H9 (cell line): ENCODE measurements around the gene VEGFB. TPM values are rescaled to one million over a fixed set of nuclear protein-coding genes. Genes with fewer than 3 reads are reported as not detected.

Experiments
- DNase-seq: peaks from one replicate; pipeline ENCODE4 v3.0.0-alpha.2; 2017
- H2AFZ ChIP-seq: one replicate; pipeline ENCODE4 v1.6.1; 2013; ENCODE audit warnings: mild to moderate bottlenecking, low read length, control low read depth, moderate library complexity
- H2AK5ac ChIP-seq: 2 replicates; pipeline ENCODE4 v1.6.1; 2013; ENCODE audit warnings: low read length, control low read depth, mixed read lengths; ENCODE audit not compliant: insufficient read length
- H2BK120ac ChIP-seq: one replicate; pipeline ENCODE4 v1.6.1; 2013; ENCODE audit warnings: low read depth, mild to moderate bottlenecking, low read length, control low read depth, inconsistent platforms; ENCODE audit not compliant: poor library complexity, severe bottlenecking
- H2BK12ac ChIP-seq: 2 replicates; pipeline ENCODE4 v1.6.1; 2013; ENCODE audit warnings: low read length, control low read depth, mixed read lengths, low read depth; ENCODE audit not compliant: insufficient read length
- H2BK15ac ChIP-seq: 2 replicates; pipeline ENCODE4 v1.6.1; 2013; ENCODE audit warnings: low read depth, low read length, control low read depth
- H2BK20ac ChIP-seq: one replicate; pipeline ENCODE4 v1.6.1; 2013; ENCODE audit warnings: low read depth, mild to moderate bottlenecking, low read length, control low read depth, inconsistent platforms; ENCODE audit not compliant: poor library complexity, severe bottlenecking
- H2BK5ac ChIP-seq: 2 replicates; pipeline ENCODE4 v1.6.1; 2013; ENCODE audit warnings: low read length, control low read depth, mixed read lengths; ENCODE audit not compliant: insufficient read length
- H3K14ac ChIP-seq: 2 replicates; pipeline ENCODE4 v1.6.1; 2013; ENCODE audit warnings: low read length, control low read depth; ENCODE audit not compliant: insufficient read depth
- H3K18ac ChIP-seq: 2 replicates; pipeline ENCODE4 v1.6.1; 2013; ENCODE audit warnings: low read depth, mild to moderate bottlenecking, mixed read lengths, low read length, control low read depth; ENCODE audit not compliant: insufficient read length
- H3K23ac ChIP-seq: 2 replicates; pipeline ENCODE4 v1.6.1; 2013; ENCODE audit warnings: low read length, control low read depth, mixed read lengths, low read depth; ENCODE audit not compliant: insufficient read length
- H3K23me2 ChIP-seq: 2 replicates; pipeline ENCODE4 v1.6.1; 2013; ENCODE audit warnings: low read depth, mild to moderate bottlenecking, mixed read lengths, low read length, control low read depth; ENCODE audit not compliant: insufficient read length, poor library complexity, severe bottlenecking
- H3K27ac ChIP-seq: 2 replicates; pipeline ENCODE4 v1.5.1; 2013; ENCODE audit warnings: low read length, control low read depth, mixed read lengths, low read depth; ENCODE audit not compliant: insufficient read length
- H3K27me3 ChIP-seq: 2 replicates; pipeline ENCODE4 v1.6.1; 2013; ENCODE audit warnings: low read length, control low read depth, inconsistent platforms; ENCODE audit not compliant: insufficient read depth
- H3K4ac ChIP-seq: 2 replicates; pipeline ENCODE4 v1.6.1; 2013; ENCODE audit warnings: low read depth, mild to moderate bottlenecking, control low read depth, inconsistent platforms, low read length, moderate library complexity
- H3K4me1 ChIP-seq: 2 replicates; pipeline ENCODE4 v1.6.1; 2013; ENCODE audit warnings: low read length, control low read depth, inconsistent platforms; ENCODE audit not compliant: insufficient read depth
- H3K4me2 ChIP-seq: 2 replicates; pipeline ENCODE4 v1.6.1; 2013; ENCODE audit warnings: low read length, control low read depth, mixed read lengths; ENCODE audit not compliant: insufficient read length, insufficient read depth
- H3K56ac ChIP-seq: 2 replicates; pipeline ENCODE4 v1.6.1; 2013; ENCODE audit warnings: low read depth, mild to moderate bottlenecking, mixed read lengths, low read length, control low read depth; ENCODE audit not compliant: insufficient read length
- H3K79me1 ChIP-seq: 2 replicates; pipeline ENCODE4 v1.6.1; 2013; ENCODE audit warnings: low read depth, mild to moderate bottlenecking, moderate library complexity, low read length, control low read depth, inconsistent platforms; ENCODE audit not compliant: insufficient read depth, poor library complexity, severe bottlenecking
- H3K79me2 ChIP-seq: 2 replicates; pipeline ENCODE4 v1.6.1; 2013; ENCODE audit warnings: low read length, control low read depth, inconsistent platforms; ENCODE audit not compliant: insufficient read depth
- H3K9ac ChIP-seq: 2 replicates; pipeline ENCODE4 v1.6.1; 2013; ENCODE audit warnings: low read length, control low read depth, mixed read lengths; ENCODE audit not compliant: insufficient read length; ENCODE audit errors: extremely low read depth
- H3K9me3 ChIP-seq: one replicate; pipeline ENCODE4 v1.6.1; 2013; ENCODE audit warnings: low read depth, low read length, inconsistent platforms; ENCODE audit not compliant: control insufficient read depth
- H3T11ph ChIP-seq: one replicate; pipeline ENCODE4 v1.6.1; 2013; ENCODE audit warnings: mild to moderate bottlenecking, low read length, control low read depth, inconsistent platforms
- H4K20me1 ChIP-seq: one replicate; pipeline ENCODE4 v1.6.1; 2013; ENCODE audit not compliant: control insufficient read depth, insufficient read length, insufficient read depth
- H4K5ac ChIP-seq: 2 replicates; pipeline ENCODE4 v1.6.1; 2013; ENCODE audit warnings: low read depth, mild to moderate bottlenecking, mixed read lengths, low read length, control low read depth; ENCODE audit not compliant: insufficient read length
- H4K8ac ChIP-seq: replicated peaks from 2 replicates; pipeline ENCODE4 v1.6.1; 2013; ENCODE audit warnings: low read length, control low read depth, mixed read lengths, low read depth; ENCODE audit not compliant: insufficient read length
- H4K91ac ChIP-seq: 2 replicates; pipeline ENCODE4 v1.6.1; 2013; ENCODE audit warnings: low read depth, mild to moderate bottlenecking, moderate library complexity, mixed read lengths, low read length, control low read depth; ENCODE audit not compliant: insufficient read length
- H3K27ac Mint-ChIP-seq, 3 experiments: 2 replicates in 2 of 3; 3 replicates in 1 of 3; pipeline ENCODE4 v1.8.0; 2020 to 2021; ENCODE audit warnings: mixed read lengths in 3 of 3, mild to moderate bottlenecking in 1 of 3, moderate library complexity in 1 of 3
- H3K27me3 Mint-ChIP-seq: 2 replicates; pipeline ENCODE4 v1.8.0; 2021; ENCODE audit warnings: low read depth, mild to moderate bottlenecking, moderate library complexity, mixed read lengths
- H3K36me3 Mint-ChIP-seq, 3 experiments: 2 replicates in 2 of 3; 3 replicates in 1 of 3; pipeline ENCODE4 v1.8.0; 2020 to 2021; ENCODE audit warnings: low read depth in 3 of 3, mixed read lengths in 3 of 3; ENCODE audit not compliant: insufficient read depth in 1 of 3
- H3K4me1 Mint-ChIP-seq, 2 experiments: 2 replicates each; pipeline ENCODE4 v1.8.0; 2020; ENCODE audit warnings: mixed read lengths in 2 of 2
- H3K4me3 Mint-ChIP-seq, 2 experiments: 2 replicates in 1 of 2; 3 replicates in 1 of 2; pipeline ENCODE4 v1.8.0; 2020 to 2021; ENCODE audit warnings: mild to moderate bottlenecking in 2 of 2, mixed read lengths in 2 of 2, moderate library complexity in 1 of 2
- H3K9me3 Mint-ChIP-seq, 2 experiments: 2 replicates in 1 of 2; 3 replicates in 1 of 2; pipeline ENCODE4 v1.8.0; 2020; ENCODE audit warnings: mild to moderate bottlenecking in 2 of 2, mixed read lengths in 2 of 2, moderate library complexity in 1 of 2
- CTCF ChIP-seq: fragments of 200-600 bp; sonication (generic); conservative IDR thresholded peaks from 3 replicates; pipeline ENCODE4 v1.8.0; 2021; ENCODE audit warnings: antibody characterized with exemption, mild to moderate bottlenecking
- WGBS: extraction: QIAGEN DNeasy Blood & Tissue Kit; methylation state at CpG from one replicate; pipeline ENCODE4 v1.1.7; 2013; ENCODE audit warnings: missing lambda C conversion rate, low lambda C conversion rate, mixed read lengths; ENCODE audit not compliant: insufficient read length; ENCODE audit errors: extremely low coverage; 5-methylcytosine and 5-hydroxymethylcytosine counted together
- total RNA-seq: library from RNA; stranded (reverse); gene quantifications from 2 replicates; pipeline ENCODE4 v1.2.1, GENCODE V29; 2021

VEGFB gene
- total RNA-seq, 1 experiment from 2014 or later, result 57.7 TPM

- H2BK120ac ChIP-seq, result no peak overlapping the region
- H3K9ac ChIP-seq, result no peak overlapping the region
- peaks cover 16 to 56% (median 50%) of the 10 kb centered on the region in 3 experiments for H3K36me3 Mint-ChIP-seq
- H3K79me2 ChIP-seq, result no peaks in the 10 kb centered on the region
- DNase-seq, result no peak
- no CpG with 5 or more reads among the region's 23 CpGs for WGBS
- peak overlapping the region in 2 of 3 experiments; percentile 74 to 82; a peak in 4 of 7 replicates for H3K27ac Mint-ChIP-seq
- no peaks in the 10 kb centered on the region for H3K27me3 ChIP-seq
- no peaks in the 10 kb centered on the region for H4K20me1 ChIP-seq
- no peak overlapping the region for H3K23ac ChIP-seq
- H3K9me3 ChIP-seq, result no peaks in the 10 kb centered on the region
- H3T11ph ChIP-seq, result no peak overlapping the region
- H3K4me1 Mint-ChIP-seq, result peaks cover 12% of the 10 kb centered on the region in 2 experiments
- no peak overlapping the region for H2BK20ac ChIP-seq
- H2BK5ac ChIP-seq, result no peak overlapping the region
- H4K5ac ChIP-seq, result no peak overlapping the region
- no peak overlapping the region for H2BK12ac ChIP-seq
- H3K27ac ChIP-seq, result no peak overlapping the region
- H3K27me3 Mint-ChIP-seq, result no peaks in the 10 kb centered on the region
- H2BK15ac ChIP-seq, result no peak overlapping the region
- TF ChIP-seq CTCF, result no peak
- H4K8ac ChIP-seq, result no peak overlapping the region
- no peak overlapping the region for H4K91ac ChIP-seq
- no peak overlapping the region for H3K18ac ChIP-seq
- H3K4me2 ChIP-seq, result no peak overlapping the region
- no peak overlapping the region for H3K14ac ChIP-seq
- no peaks in the 10 kb centered on the region for H3K79me1 ChIP-seq
- no peak overlapping the region for H3K4me3 Mint-ChIP-seq
- no peaks in the 10 kb centered on the region; a peak in 1 of 5 replicates for H3K9me3 Mint-ChIP-seq
- H2AK5ac ChIP-seq, result no peak overlapping the region
- no peak overlapping the region for H3K4ac ChIP-seq
- H3K4me1 ChIP-seq, result no peaks in the 10 kb centered on the region
- no peak overlapping the region for H2AFZ ChIP-seq
- H3K23me2 ChIP-seq, result no peaks in the 10 kb centered on the region
- no peak overlapping the region for H3K56ac ChIP-seq
These were observed 26.1 kb upstream of the VEGFB start for GRCh38 chr11:64208086-64208795.
